GM23338 (cell line): ENCODE measurements around the gene WDR53. TPM values are rescaled to one million over a fixed set of nuclear protein-coding genes. Genes with fewer than 3 reads are reported as not detected.

Experiments used
- ATAC-seq: fragments of 200-7000 bp; cut with Tn5 transposase; 3 replicates; pipeline ENCODE4 v1.9.1; 2020
- DNase-seq: peaks from one replicate; pipeline ENCODE4 v3.0.0-alpha.2; 2015; ENCODE audit warnings: low spot score
- H2AFZ ChIP-seq: fragments of 200-600 bp; sonication (generic); 2 replicates; pipeline ENCODE4 v1.8.0; 2016; ENCODE audit warnings: antibody characterized with exemption, mild to moderate bottlenecking, moderate library complexity
- H3F3A ChIP-seq: fragments of 200-600 bp; sonication (generic); replicated peaks from 2 replicates; pipeline ENCODE4 v1.8.0; 2017; ENCODE audit warnings: antibody characterized with exemption, mixed run types, low read depth
- H3K27ac ChIP-seq: fragments of 200-600 bp; sonication (generic); 2 replicates; pipeline ENCODE4 v1.6.1; 2016; ENCODE audit warnings: low read depth
- H3K27me3 ChIP-seq: fragments of 200-600 bp; sonication (generic); 2 replicates; pipeline ENCODE4 v1.8.0; 2016; ENCODE audit warnings: mild to moderate bottlenecking, mixed run types, moderate library complexity; ENCODE audit not compliant: insufficient read depth
- H3K36me3 ChIP-seq: fragments of 200-600 bp; sonication (generic); 2 replicates; pipeline ENCODE4 v1.8.0; 2016; ENCODE audit warnings: mild to moderate bottlenecking; ENCODE audit not compliant: insufficient read depth
- H3K4me1 ChIP-seq: fragments of 200-600 bp; sonication (generic); 2 replicates; pipeline ENCODE4 v1.8.0; 2016; ENCODE audit warnings: mild to moderate bottlenecking, moderate library complexity; ENCODE audit not compliant: insufficient read depth
- H3K4me2 ChIP-seq: fragments of 200-600 bp; sonication (generic); 2 replicates; pipeline ENCODE4 v1.7.1; 2017; ENCODE audit warnings: mixed run types
- H3K4me3 ChIP-seq: fragments of 200-600 bp; sonication (generic); 2 replicates; pipeline ENCODE4 v1.6.1; 2016; ENCODE audit warnings: mixed run types
- H3K79me2 ChIP-seq: fragments of 200-600 bp; sonication (generic); replicated peaks from 2 replicates; pipeline ENCODE4 v1.8.0; 2017; ENCODE audit warnings: mild to moderate bottlenecking; ENCODE audit not compliant: insufficient read depth
- H3K9me2 ChIP-seq: fragments of 200-600 bp; sonication (generic); 2 replicates; pipeline ENCODE4 v1.8.0; 2017; ENCODE audit not compliant: insufficient read depth
- H4K20me1 ChIP-seq: fragments of 200-600 bp; sonication (generic); replicated peaks from 2 replicates; pipeline ENCODE4 v1.8.0; 2017; ENCODE audit warnings: mild to moderate bottlenecking; ENCODE audit not compliant: insufficient read depth
- H3K27ac Mint-ChIP-seq: 2 replicates; pipeline ENCODE4 v1.8.0; 2020; ENCODE audit warnings: inconsistent platforms, mild to moderate bottlenecking, moderate library complexity, mixed read lengths
- H3K27me3 Mint-ChIP-seq: 3 replicates; pipeline ENCODE4 v1.8.0; 2022; ENCODE audit warnings: low read depth, mild to moderate bottlenecking, moderate library complexity, mixed read lengths, inconsistent platforms; ENCODE audit not compliant: insufficient read depth, poor library complexity
- H3K36me3 Mint-ChIP-seq: 3 replicates; pipeline ENCODE4 v1.8.0; 2021; ENCODE audit warnings: low read depth, mild to moderate bottlenecking, inconsistent platforms, moderate library complexity, mixed read lengths
- H3K4me1 Mint-ChIP-seq: 3 replicates; pipeline ENCODE4 v1.8.0; 2020; ENCODE audit warnings: mild to moderate bottlenecking, inconsistent platforms, mixed read lengths
- H3K4me3 Mint-ChIP-seq: 3 replicates; pipeline ENCODE4 v1.8.0; 2021; ENCODE audit warnings: moderate library complexity, mild to moderate bottlenecking, inconsistent platforms, mixed read lengths
- H3K9me3 Mint-ChIP-seq: 3 replicates; pipeline ENCODE4 v1.8.0; 2020; ENCODE audit warnings: moderate library complexity, mild to moderate bottlenecking, inconsistent platforms, mixed read lengths
- CTCF ChIP-seq, 2 experiments: fragments of 200-600 bp in 1 of 2; sonication (generic) in 1 of 2; conservative IDR thresholded peaks; 2 replicates each; pipeline versions ENCODE4 v1.5.1 to v1.6.1; 2016 to 2017; ENCODE audit warnings: antibody characterized with exemption in 2 of 2, low read depth in 2 of 2, mild to moderate bottlenecking in 2 of 2, moderate library complexity in 1 of 2
- EZH2 ChIP-seq: fragments of 200-600 bp; sonication (generic); IDR thresholded peaks from one replicate; pipeline ENCODE4 v1.8.0; 2017; ENCODE audit warnings: antibody characterized with exemption, mild to moderate bottlenecking, low read depth; ENCODE audit not compliant: unreplicated experiment
- EZH2phosphoT487 ChIP-seq: fragments of 200-600 bp; sonication (generic); IDR thresholded peaks from one replicate; pipeline ENCODE4 v1.8.1; 2018; ENCODE audit warnings: antibody characterized with exemption; ENCODE audit not compliant: unreplicated experiment
- NANOG ChIP-seq: IDR thresholded peaks from 2 replicates; pipeline ENCODE4 v1.6.1; 2016; ENCODE audit warnings: antibody characterized with exemption, borderline replicate concordance
- STAT1 ChIP-seq: IDR thresholded peaks from one replicate; pipeline ENCODE4 v1.6.1; 2016; ENCODE audit warnings: antibody characterized with exemption; ENCODE audit not compliant: unreplicated experiment
- ZNF331 ChIP-seq: fragments of 250-450 bp; sonication (Bioruptor Pico); IDR thresholded peaks from 2 replicates; pipeline ENCODE4 v1.5.0; 2020; ENCODE audit warnings: low read depth, mild to moderate bottlenecking, moderate library complexity
- ZNF462 ChIP-seq: fragments of 250-450 bp; sonication (Bioruptor Pico); IDR thresholded peaks from 2 replicates; pipeline ENCODE4 v1.5.0; 2020; ENCODE audit warnings: mild to moderate bottlenecking, moderate library complexity
- polyA plus RNA-seq: library from polyadenylated mRNA; unstranded; fragments of >200 nt; fragmentation: Nextera tagmentation; extraction: Ambion mirVana; gene quantifications from 2 replicates; pipeline ENCODE4 v1.2.1, GENCODE V29; 2016
- total RNA-seq: library from RNA; depleted of rRNA; stranded (reverse); fragments of >200 nt; shearing (Covaris generic); gene quantifications from 2 replicates; pipeline ENCODE4 v1.2.3, GENCODE V29; 2014
- TF ChIP-seq, protein P1 (sequence below): IDR thresholded peaks from one replicate; pipeline ENCODE4 v1.6.1; 2018; ENCODE audit warnings: antibody characterized with exemption; ENCODE audit not compliant: unreplicated experiment
- TF ChIP-seq, protein P2 (sequence below): IDR thresholded peaks from 2 replicates; pipeline ENCODE4 v1.6.1; 2016; ENCODE audit warnings: antibody characterized with exemption

Gene WDR53
- total and polyA plus RNA-seq, 2 experiments from 2014 or later: 6.8 to 29.7 TPM

DNA sequence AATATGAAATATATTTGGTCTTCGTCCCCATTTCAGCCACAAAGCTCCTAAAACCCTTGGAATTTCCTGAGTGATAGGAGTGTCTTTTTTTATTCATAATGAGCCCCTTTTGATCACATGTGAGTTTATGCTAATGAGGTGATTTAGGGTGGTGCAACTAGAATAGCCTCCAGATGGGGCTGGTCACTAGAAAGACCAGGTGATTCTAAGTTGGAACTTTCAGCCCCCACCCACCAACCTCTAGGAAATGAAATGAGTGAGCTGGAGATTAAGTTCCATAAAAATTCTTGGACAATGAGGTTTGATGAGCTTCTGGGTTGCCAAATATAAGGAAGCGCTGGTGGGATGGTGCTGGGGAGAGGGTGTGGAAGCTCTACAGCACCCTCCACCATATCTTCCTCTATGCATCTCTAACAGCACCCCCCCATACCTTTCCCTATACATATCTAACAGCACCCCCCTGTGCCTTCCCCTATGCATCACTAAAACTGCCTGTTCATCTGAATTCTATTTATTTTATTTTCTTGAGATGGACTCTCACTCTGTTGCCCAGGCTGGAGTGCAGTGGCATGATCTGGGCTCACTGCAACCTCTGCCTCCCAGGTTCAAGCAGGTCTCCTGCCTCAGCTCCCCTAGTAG lies 51.1 kb downstream of the WDR53 start (continued):
- TF ChIP-seq ZNF462 (CRISPR knock-in tag): no peak
- no peak for TF ChIP-seq NANOG
- no peak for TF ChIP-seq CTCF (conservative IDR thresholded peaks at IDR 0.05; ENCODE audit: low read depth in 2 of 2)

- Mint-ChIP-seq H3K27ac (no peak within 1 kb of the TSS), H3K36me3 (peaks cover 30% of the 10 kb centered on the region), H3K9me3 (peaks cover 43% of the 10 kb centered on the region), H3K27me3 (peaks cover 2% of the 10 kb centered on the region), H3K4me3 (no peak within 1 kb of the TSS), H3K4me1 (peaks cover 2% of the 10 kb centered on the region; the same call in 2 of the 3 replicates)
- DNase-seq: no peak
- no peaks in the 10 kb centered on the region for H3K79me2 ChIP-seq
- H3K4me1 ChIP-seq: no peaks in the 10 kb centered on the region; the same call in 1 of the 2 replicates
- H3K36me3 ChIP-seq: 0 out of 2 replicates have a peak, but pooled peaks cover 9% of the 10 kb centered on the region
- H3K27ac ChIP-seq: no peak within 1 kb of the TSS
- H3K9me2 ChIP-seq: 0 out of 2 replicates have a peak, but pooled peaks cover 2% of the 10 kb centered on the region
- H3K4me3 ChIP-seq: no peak within 1 kb of the TSS
- no peaks in the 10 kb centered on the region; the same call in 1 of the 2 replicates for H3K27me3 ChIP-seq
- no peak within 1 kb of the TSS for H3K4me2 ChIP-seq
- H3F3A ChIP-seq: no peaks in the 10 kb centered on the region
- no peaks in the 10 kb centered on the region for H4K20me1 ChIP-seq
- ATAC-seq: no peak
- H2AFZ ChIP-seq: no peak within 1 kb of the TSS
- TF ChIP-seq, protein P1, sequence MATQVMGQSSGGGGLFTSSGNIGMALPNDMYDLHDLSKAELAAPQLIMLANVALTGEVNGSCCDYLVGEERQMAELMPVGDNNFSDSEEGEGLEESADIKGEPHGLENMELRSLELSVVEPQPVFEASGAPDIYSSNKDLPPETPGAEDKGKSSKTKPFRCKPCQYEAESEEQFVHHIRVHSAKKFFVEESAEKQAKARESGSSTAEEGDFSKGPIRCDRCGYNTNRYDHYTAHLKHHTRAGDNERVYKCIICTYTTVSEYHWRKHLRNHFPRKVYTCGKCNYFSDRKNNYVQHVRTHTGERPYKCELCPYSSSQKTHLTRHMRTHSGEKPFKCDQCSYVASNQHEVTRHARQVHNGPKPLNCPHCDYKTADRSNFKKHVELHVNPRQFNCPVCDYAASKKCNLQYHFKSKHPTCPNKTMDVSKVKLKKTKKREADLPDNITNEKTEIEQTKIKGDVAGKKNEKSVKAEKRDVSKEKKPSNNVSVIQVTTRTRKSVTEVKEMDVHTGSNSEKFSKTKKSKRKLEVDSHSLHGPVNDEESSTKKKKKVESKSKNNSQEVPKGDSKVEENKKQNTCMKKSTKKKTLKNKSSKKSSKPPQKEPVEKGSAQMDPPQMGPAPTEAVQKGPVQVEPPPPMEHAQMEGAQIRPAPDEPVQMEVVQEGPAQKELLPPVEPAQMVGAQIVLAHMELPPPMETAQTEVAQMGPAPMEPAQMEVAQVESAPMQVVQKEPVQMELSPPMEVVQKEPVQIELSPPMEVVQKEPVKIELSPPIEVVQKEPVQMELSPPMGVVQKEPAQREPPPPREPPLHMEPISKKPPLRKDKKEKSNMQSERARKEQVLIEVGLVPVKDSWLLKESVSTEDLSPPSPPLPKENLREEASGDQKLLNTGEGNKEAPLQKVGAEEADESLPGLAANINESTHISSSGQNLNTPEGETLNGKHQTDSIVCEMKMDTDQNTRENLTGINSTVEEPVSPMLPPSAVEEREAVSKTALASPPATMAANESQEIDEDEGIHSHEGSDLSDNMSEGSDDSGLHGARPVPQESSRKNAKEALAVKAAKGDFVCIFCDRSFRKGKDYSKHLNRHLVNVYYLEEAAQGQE: no peak
- TF ChIP-seq EZH2 (no peak), ZNF331 (CRISPR knock-in tag) (no peak), EZH2phosphoT487 (no peak), STAT1 (no peak)
- TF ChIP-seq, protein P2, sequence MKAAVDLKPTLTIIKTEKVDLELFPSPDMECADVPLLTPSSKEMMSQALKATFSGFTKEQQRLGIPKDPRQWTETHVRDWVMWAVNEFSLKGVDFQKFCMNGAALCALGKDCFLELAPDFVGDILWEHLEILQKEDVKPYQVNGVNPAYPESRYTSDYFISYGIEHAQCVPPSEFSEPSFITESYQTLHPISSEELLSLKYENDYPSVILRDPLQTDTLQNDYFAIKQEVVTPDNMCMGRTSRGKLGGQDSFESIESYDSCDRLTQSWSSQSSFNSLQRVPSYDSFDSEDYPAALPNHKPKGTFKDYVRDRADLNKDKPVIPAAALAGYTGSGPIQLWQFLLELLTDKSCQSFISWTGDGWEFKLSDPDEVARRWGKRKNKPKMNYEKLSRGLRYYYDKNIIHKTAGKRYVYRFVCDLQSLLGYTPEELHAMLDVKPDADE: no peak
These were observed 53.3 kb downstream of the WDR53 start, which contains the start of gene SMCO1 for GRCh38 chr3:196514913-196515621. Gene SMCO1 (minus strand): TSS chr3:196515346. CDS start chr3:196515209, 137 bp downstream.
